Caco-2 (cell line): Measurements from ENCODE around the gene NEAT1. TPM values are rescaled to one million over a fixed set of nuclear protein-coding genes. Genes with fewer than 3 reads are reported as not detected.

Experiments
- BruUV-seq: library from RNA; stranded (reverse); fragments of 400-500 nt; replicated peaks from 2 replicates; lab custom pipeline; 2021; lab: Mats Ljungman, UMichigan
- CTCF ChIA-PET: fragments of 300-600 bp; sonication (Branson Sonifier 250); formaldehyde crosslinking; loops from one replicate; lab custom pipeline; 2022; ENCODE audit warnings: antibody characterized with exemption; lab: Charles Lee
- POLR2A ChIA-PET: fragments of 300-600 bp; sonication (Branson Sonifier 250); formaldehyde crosslinking; loops from one replicate; lab custom pipeline; 2022; ENCODE audit warnings: antibody characterized with exemption; lab: Charles Lee
- DNase-seq, 2 experiments: peaks; one replicate each; pipeline versions ENCODE4 v3.0.0 to v3.0.0-alpha.2; 2020 to 2022
- H3K27me3 ChIP-seq: replicated peaks from 2 replicates; pipeline ENCODE4 v1.6.0; 2011; ENCODE audit warnings: low read length; ENCODE audit not compliant: control insufficient read depth, insufficient read depth
- H3K36me3 ChIP-seq: 2 replicates; pipeline ENCODE4 v1.5.1; 2011; ENCODE audit warnings: low read length; ENCODE audit not compliant: control insufficient read depth, insufficient read depth
- H3K4me1 ChIP-seq: fragments of 250-450 bp; sonication (Bioruptor Pico); 2 replicates; pipeline ENCODE4 v1.5.1; 2020; ENCODE audit warnings: mild to moderate bottlenecking
- H3K4me3 ChIP-seq: 2 replicates; pipeline ENCODE4 v1.5.1; 2011; ENCODE audit warnings: low read depth, mild to moderate bottlenecking, control low read depth, low read length
- H3K9me3 ChIP-seq: fragments of 250-450 bp; sonication (Bioruptor Pico); 2 replicates; pipeline ENCODE4 v1.5.1; 2020; ENCODE audit warnings: mild to moderate bottlenecking, moderate library complexity
- H3K27ac Mint-ChIP-seq: one replicate; pipeline ENCODE4 v1.8.0; 2022; ENCODE audit warnings: mixed read lengths; ENCODE audit not compliant: unreplicated experiment
- H3K27me3 Mint-ChIP-seq: one replicate; pipeline ENCODE4 v1.8.0; 2022; ENCODE audit warnings: mixed read lengths; ENCODE audit not compliant: insufficient read depth, unreplicated experiment
- H3K36me3 Mint-ChIP-seq: one replicate; pipeline ENCODE4 v1.8.0; 2022; ENCODE audit warnings: mild to moderate bottlenecking, mixed read lengths; ENCODE audit not compliant: insufficient read depth, unreplicated experiment
- H3K4me1 Mint-ChIP-seq: one replicate; pipeline ENCODE4 v1.8.0; 2022; ENCODE audit warnings: low read depth, mixed read lengths; ENCODE audit not compliant: unreplicated experiment
- H3K4me3 Mint-ChIP-seq: one replicate; pipeline ENCODE4 v1.8.0; 2022; ENCODE audit warnings: mild to moderate bottlenecking, moderate library complexity, mixed read lengths; ENCODE audit not compliant: unreplicated experiment
- H3K9me3 Mint-ChIP-seq: one replicate; pipeline ENCODE4 v1.8.0; 2022; ENCODE audit warnings: mixed read lengths; ENCODE audit not compliant: unreplicated experiment
- intact Hi-C: fragments of 100-400 bp; cut with micrococcal nuclease; formaldehyde crosslinking; loops from one replicate; pipeline ENCODE4 v1.10.0; 2022; ENCODE audit not compliant: unreplicated experiment
- total RNA-seq: library from RNA; stranded (reverse); gene quantifications from 2 replicates; pipeline ENCODE4 v1.2.3, GENCODE V29; 2022
- TF ChIP-seq, protein P1 (sequence below), 2 experiments: fragments of 200-600 bp in 1 of 2; IDR thresholded peaks; 1 replicate in 1 of 2; 2 replicates in 1 of 2; pipeline versions ENCODE4 v1.5.1 to v1.8.0; 2011 to 2022; ENCODE audit warnings: antibody characterized with exemption in 1 of 2, control low read depth in 1 of 2, inconsistent platforms in 1 of 2, low read depth in 1 of 2, low read length in 1 of 2, mild to moderate bottlenecking in 1 of 2, moderate library complexity in 1 of 2; ENCODE audit not compliant: insufficient read depth in 1 of 2, severe bottlenecking in 1 of 2, unreplicated experiment in 1 of 2

The NEAT1 gene
- total RNA-seq, 1 experiment from 2014 or later: 254 TPM

- Mint-ChIP-seq H3K9me3 (no peaks in the 10 kb centered on the region), H3K36me3 (peaks cover 97% of the 10 kb centered on the region), H3K4me3 (peak overlapping the region; percentile 92), H3K27me3 (peaks cover 5% of the 10 kb centered on the region), H3K4me1 (peaks cover 69% of the 10 kb centered on the region), H3K27ac (peak overlapping the region; percentile 95)
- POLR2A ChIA-PET: interaction anchor here (0.5 to 5.7 kb wide), 4 partner anchors 62 to 143 kb away, joined by 3 to 113 read pairs (median 3); partner anchors contain the start of genes MALAT1 and ZNRD2
- CTCF ChIA-PET: no interaction called here
- no TSS peak for BruUV-seq
- intact Hi-C loops: no loop called here
- H3K27me3 ChIP-seq: no peaks in the 10 kb centered on the region
- H3K36me3 ChIP-seq: peaks cover 9% of the 10 kb centered on the region
- DNase-seq: no peak
- H3K9me3 ChIP-seq: no peaks in the 10 kb centered on the region
- no peak overlapping the region; the same call in 1 of the 2 replicates for H3K4me3 ChIP-seq
- H3K4me1 ChIP-seq: peaks cover 20% of the 10 kb centered on the region
- TF ChIP-seq, protein P1, sequence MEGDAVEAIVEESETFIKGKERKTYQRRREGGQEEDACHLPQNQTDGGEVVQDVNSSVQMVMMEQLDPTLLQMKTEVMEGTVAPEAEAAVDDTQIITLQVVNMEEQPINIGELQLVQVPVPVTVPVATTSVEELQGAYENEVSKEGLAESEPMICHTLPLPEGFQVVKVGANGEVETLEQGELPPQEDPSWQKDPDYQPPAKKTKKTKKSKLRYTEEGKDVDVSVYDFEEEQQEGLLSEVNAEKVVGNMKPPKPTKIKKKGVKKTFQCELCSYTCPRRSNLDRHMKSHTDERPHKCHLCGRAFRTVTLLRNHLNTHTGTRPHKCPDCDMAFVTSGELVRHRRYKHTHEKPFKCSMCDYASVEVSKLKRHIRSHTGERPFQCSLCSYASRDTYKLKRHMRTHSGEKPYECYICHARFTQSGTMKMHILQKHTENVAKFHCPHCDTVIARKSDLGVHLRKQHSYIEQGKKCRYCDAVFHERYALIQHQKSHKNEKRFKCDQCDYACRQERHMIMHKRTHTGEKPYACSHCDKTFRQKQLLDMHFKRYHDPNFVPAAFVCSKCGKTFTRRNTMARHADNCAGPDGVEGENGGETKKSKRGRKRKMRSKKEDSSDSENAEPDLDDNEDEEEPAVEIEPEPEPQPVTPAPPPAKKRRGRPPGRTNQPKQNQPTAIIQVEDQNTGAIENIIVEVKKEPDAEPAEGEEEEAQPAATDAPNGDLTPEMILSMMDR (IDR thresholded peaks at IDR 0.05; ENCODE audit: insufficient read depth in 1 of 2, low read depth in 1 of 2, low read length in 1 of 2, severe bottlenecking in 1 of 2, unreplicated experiment in 1 of 2): no peak
These were observed 4.5 kb downstream of the NEAT1 start for GRCh38 chr11:65426839-65427690.

- Histone ChIP-seq H3K27me3 (no peaks in the 10 kb centered on the region), H3K4me1 (peaks cover 20% of the 10 kb centered on the region), H3K4me3 (no peak overlapping the region), H3K36me3 (peaks cover 9% of the 10 kb centered on the region), H3K9me3 (no peaks in the 10 kb centered on the region)
- POLR2A ChIA-PET: interaction anchor here (0.5 to 5.7 kb wide), 3 partner anchors 71 to 143 kb away, joined by 3 to 113 read pairs (median 3); partner anchors contain the start of genes MALAT1 and ZNRD2
- peaks cover under 1% of the 10 kb centered on the region for H3K27me3 Mint-ChIP-seq
- BruUV-seq: no TSS peak
- H3K27ac Mint-ChIP-seq: peak overlapping the region; percentile 95
- DNase-seq: no peak
- H3K4me3 Mint-ChIP-seq: peak overlapping the region; percentile 92
- peaks cover 97% of the 10 kb centered on the region for H3K36me3 Mint-ChIP-seq
- no peaks in the 10 kb centered on the region for H3K9me3 Mint-ChIP-seq
- H3K4me1 Mint-ChIP-seq: peaks cover 69% of the 10 kb centered on the region
- intact Hi-C loops: no loop called here
- CTCF ChIA-PET: no interaction called here
- TF ChIP-seq, protein P1 (IDR thresholded peaks at IDR 0.05; ENCODE audit: insufficient read depth in 1 of 2, low read depth in 1 of 2, low read length in 1 of 2, severe bottlenecking in 1 of 2, unreplicated experiment in 1 of 2): no peak
These were observed 5.3 kb downstream of the NEAT1 start for GRCh38 chr11:65427691-65428577.

- Histone ChIP-seq H3K36me3 (peaks cover 9% of the 10 kb centered on the region), H3K4me3 (no peak overlapping the region), H3K27me3 (no peaks in the 10 kb centered on the region), H3K4me1 (peaks cover 20% of the 10 kb centered on the region), H3K9me3 (no peaks in the 10 kb centered on the region)
- no TSS peak for BruUV-seq
- Mint-ChIP-seq H3K4me1 (peaks cover 66% of the 10 kb centered on the region), H3K4me3 (peak overlapping the region; percentile 92), H3K36me3 (peaks cover 95% of the 10 kb centered on the region), H3K27ac (peak overlapping the region; percentile 95), H3K27me3 (no peaks in the 10 kb centered on the region), H3K9me3 (no peaks in the 10 kb centered on the region)
- CTCF ChIA-PET: no interaction called here
- DNase-seq: no peak
- TF ChIP-seq, protein P1 (IDR thresholded peaks at IDR 0.05; ENCODE audit: insufficient read depth in 1 of 2, low read depth in 1 of 2, low read length in 1 of 2, severe bottlenecking in 1 of 2, unreplicated experiment in 1 of 2): no peak
- intact Hi-C loops: no loop called here
- POLR2A ChIA-PET: interaction anchor here (0.6 to 1.1 kb wide), 3 partner anchors 9 to 75 kb away, joined by 3 to 4 read pairs (median 3); no protein-coding TSS in a partner anchor
These were observed 6.0 kb downstream of the NEAT1 start for GRCh38 chr11:65428578-65429067.
